HCT116 (cell line): ENCODE data around the gene RAET1E. TPM values are rescaled to one million over a fixed set of nuclear protein-coding genes. Genes with fewer than 3 reads are reported as not detected.

Experiments
- ATAC-seq: fragments of 200-7000 bp; cut with Tn5 transposase; 2 replicates; pipeline ENCODE4 v1.9.1; 2020; ENCODE audit warnings: mild to moderate bottlenecking, moderate library complexity
- BruUV-seq: library from RNA; stranded (reverse); fragments of 400-500 nt; replicated peaks from 2 replicates; lab custom pipeline; 2021; lab: Mats Ljungman, UMichigan
- CTCF ChIA-PET: fragments of 300-600 bp; sonication (Branson Sonifier 250); formaldehyde crosslinking; loops from one replicate; lab custom pipeline; 2021; ENCODE audit warnings: antibody characterized with exemption; lab: Charles Lee
- POLR2A ChIA-PET: fragments of 300-600, 350-600 bp; sonication (Branson Sonifier 250); formaldehyde crosslinking; loops from one replicate; lab custom pipeline; 2021; ENCODE audit warnings: antibody characterized with exemption; lab: Charles Lee
- RAD21 ChIA-PET, 2 experiments: fragments of 300-600 bp; sonication (Branson Sonifier 250); formaldehyde crosslinking; loops; one replicate each; lab custom pipeline; 2023; ENCODE audit warnings: low total read pairs in 2 of 2; ENCODE audit not compliant: uncharacterized antibody in 2 of 2, unreplicated experiment in 2 of 2, low non-redundant PET in 1 of 2; lab: Charles Lee
- DNase-seq: peaks from one replicate; pipeline ENCODE4 v3.0.0-alpha.2; 2010; ENCODE audit warnings: low read depth, low spot score
- H2AFZ ChIP-seq: fragments of 200-600 bp; shearing (Covaris generic), sonication (generic); 2 replicates; pipeline ENCODE4 v1.6.1; 2017; ENCODE audit warnings: low read depth, mixed run types, mixed read lengths, antibody characterized with exemption, low read length; ENCODE audit not compliant: poor library complexity, severe bottlenecking
- H3K27ac ChIP-seq: 2 replicates; pipeline ENCODE4 v1.5.1; 2012; ENCODE audit warnings: low read depth, low read length
- H3K27me3 ChIP-seq: fragments of 200-600 bp; sonication (generic); 2 replicates; pipeline ENCODE4 v1.6.1; 2016; ENCODE audit warnings: mixed run types, low read length, mixed read lengths; ENCODE audit not compliant: insufficient read depth
- H3K36me3 ChIP-seq, 2 experiments: fragments of 200-500 bp in 1 of 2; fragments of 200-600 bp in 1 of 2; sonication (Bioruptor generic) in 1 of 2; sonication (generic) in 1 of 2; 2 replicates each; pipeline versions ENCODE4 v1.5.1 to v1.6.1; 2014 to 2016; ENCODE audit warnings: low read length in 2 of 2, inconsistent platforms in 1 of 2, mixed read lengths in 1 of 2, mixed run types in 1 of 2; ENCODE audit not compliant: insufficient read depth in 2 of 2, control insufficient read depth in 1 of 2
- H3K4me1 ChIP-seq, 2 experiments: fragments of 200-600 bp in 1 of 2; sonication (generic) in 1 of 2; 2 replicates each; pipeline versions ENCODE4 v1.5.1 to v1.6.1; 2012 to 2017; ENCODE audit warnings: low read length in 2 of 2, inconsistent platforms in 1 of 2, mild to moderate bottlenecking in 1 of 2, mixed read lengths in 1 of 2, mixed run types in 1 of 2, moderate library complexity in 1 of 2; ENCODE audit not compliant: insufficient read depth in 2 of 2, control insufficient read depth in 1 of 2
- H3K4me2 ChIP-seq: fragments of 200-600 bp; sonication (generic); 2 replicates; pipeline ENCODE4 v1.6.1; 2017; ENCODE audit warnings: mixed run types, low read length, mixed read lengths
- H3K4me3 ChIP-seq, 2 experiments: fragments of 200-600 bp in 1 of 2; sonication (generic) in 1 of 2; replicated peaks in 1 of 2; 2 replicates each; pipeline ENCODE4 v1.5.1; 2011 to 2016; ENCODE audit warnings: low read length in 2 of 2, control low read depth in 1 of 2, low read depth in 1 of 2, mild to moderate bottlenecking in 1 of 2, mixed read lengths in 1 of 2, mixed run types in 1 of 2
- H3K79me2 ChIP-seq: fragments of 200-600 bp; sonication (generic); 2 replicates; pipeline ENCODE4 v1.6.1; 2017; ENCODE audit warnings: mild to moderate bottlenecking, mixed run types, low read length, moderate library complexity, mixed read lengths; ENCODE audit not compliant: insufficient read depth
- H3K9ac ChIP-seq: fragments of 200-600 bp; sonication (generic); 2 replicates; pipeline ENCODE4 v1.6.1; 2016; ENCODE audit warnings: low read length, mixed read lengths
- H3K9me2 ChIP-seq: fragments of 200-600 bp; sonication (generic), shearing (Covaris generic); 2 replicates; pipeline ENCODE4 v1.6.1; 2017; ENCODE audit warnings: mixed run types, mild to moderate bottlenecking, moderate library complexity; ENCODE audit not compliant: insufficient read depth
- H3K9me3 ChIP-seq, 2 experiments: fragments of 200-500 bp in 1 of 2; fragments of 200-600 bp in 1 of 2; sonication (Bioruptor generic) in 1 of 2; sonication (generic) in 1 of 2; 2 replicates each; pipeline ENCODE4 v1.6.1; 2014 to 2017; ENCODE audit warnings: low read length in 2 of 2, mixed read lengths in 2 of 2, inconsistent platforms in 1 of 2, low read depth in 1 of 2, mild to moderate bottlenecking in 1 of 2, mixed run types in 1 of 2, moderate library complexity in 1 of 2; ENCODE audit not compliant: control insufficient read depth in 1 of 2, insufficient read depth in 1 of 2
- H4K20me1 ChIP-seq: fragments of 200-600 bp; sonication (generic), shearing (Covaris generic); 2 replicates; pipeline ENCODE4 v1.6.1; 2017; ENCODE audit warnings: mixed run types, mild to moderate bottlenecking, moderate library complexity; ENCODE audit not compliant: insufficient read depth
- CBX3 ChIP-seq: IDR thresholded peaks from 2 replicates; pipeline ENCODE4 v1.6.1; 2012; ENCODE audit warnings: low read depth
- EZH2 ChIP-seq: fragments of 200-600 bp; sonication (generic); IDR thresholded peaks from 2 replicates; pipeline ENCODE4 v1.6.1; 2017; ENCODE audit warnings: antibody characterized with exemption, mixed run types
- EZH2phosphoT487 ChIP-seq: fragments of 200-600 bp; IDR thresholded peaks from 2 replicates; pipeline ENCODE4 v1.6.1; 2018; ENCODE audit warnings: antibody characterized with exemption, borderline replicate concordance
- FOSL1 ChIP-seq: IDR thresholded peaks from 2 replicates; pipeline ENCODE4 v1.6.1; 2012; ENCODE audit warnings: low read depth
- POLR2A ChIP-seq: IDR thresholded peaks from 2 replicates; pipeline ENCODE4 v1.7.0; 2011; ENCODE audit warnings: borderline replicate concordance; ENCODE audit not compliant: insufficient read depth, insufficient read length; ENCODE audit errors: extremely low read depth
- RAD21 ChIP-seq: IDR thresholded peaks from 2 replicates; pipeline ENCODE4 v1.6.1; 2012; ENCODE audit warnings: low read depth, mild to moderate bottlenecking
- SIN3A ChIP-seq: IDR thresholded peaks from 2 replicates; pipeline ENCODE4 v1.6.1; 2012; ENCODE audit warnings: low read depth
- SP1 ChIP-seq: IDR thresholded peaks from 2 replicates; pipeline ENCODE4 v1.6.1; 2012; ENCODE audit warnings: low read depth
- SRF ChIP-seq: IDR thresholded peaks from 2 replicates; pipeline ENCODE4 v1.6.1; 2012; ENCODE audit warnings: low read depth
- YY1 ChIP-seq: IDR thresholded peaks from 2 replicates; pipeline ENCODE4 v1.6.1; 2011; ENCODE audit warnings: low read length, low read depth, moderate library complexity, mild to moderate bottlenecking; ENCODE audit not compliant: insufficient replicate concordance; ENCODE audit errors: extremely low read depth
- ZNF274 ChIP-seq: fragments of 200-500 bp; sonication (Bioruptor generic); IDR thresholded peaks from 2 replicates; pipeline ENCODE4 v1.6.1; 2014; ENCODE audit warnings: mild to moderate bottlenecking, low read depth, low read length, inconsistent platforms
- intact Hi-C: fragments of 100-400 bp; cut with micrococcal nuclease; formaldehyde crosslinking; loops from 2 replicates; pipeline ENCODE4 v1.10.0; 2022
- total RNA-seq: library from RNA; stranded (reverse); gene quantifications from one replicate; pipeline ENCODE4 v1.2.1, GENCODE V29; 2021; ENCODE audit not compliant: unreplicated experiment
- TF ChIP-seq, protein P1 (sequence below): IDR thresholded peaks from 2 replicates; pipeline ENCODE4 v1.6.1; 2012
- TF ChIP-seq, protein P2 (sequence below): IDR thresholded peaks from 2 replicates; pipeline ENCODE4 v1.6.1; 2012
- TF ChIP-seq, protein P3 (sequence below): IDR thresholded peaks from 2 replicates; pipeline ENCODE4 v1.6.1; 2011; ENCODE audit warnings: mild to moderate bottlenecking, low read length, moderate library complexity; ENCODE audit not compliant: insufficient replicate concordance; ENCODE audit errors: extremely low read depth
- TF ChIP-seq, protein P4 (sequence below), 3 experiments: fragments of 200-600 bp in 1 of 3; sonication (generic) in 1 of 3; IDR thresholded peaks in 2 of 3; conservative IDR thresholded peaks in 1 of 3; 2 replicates each; pipeline ENCODE4 v1.5.1; 2012 to 2017; ENCODE audit warnings: low read depth in 2 of 3, low read length in 2 of 3, antibody characterized with exemption in 1 of 3, borderline replicate concordance in 1 of 3, control low read depth in 1 of 3, mild to moderate bottlenecking in 1 of 3, mixed read lengths in 1 of 3, mixed run types in 1 of 3, moderate library complexity in 1 of 3; ENCODE audit not compliant: insufficient read depth in 1 of 3

The RAET1E gene
- total RNA-seq, 1 experiment from 2014 or later = 3.9 TPM

DNA sequence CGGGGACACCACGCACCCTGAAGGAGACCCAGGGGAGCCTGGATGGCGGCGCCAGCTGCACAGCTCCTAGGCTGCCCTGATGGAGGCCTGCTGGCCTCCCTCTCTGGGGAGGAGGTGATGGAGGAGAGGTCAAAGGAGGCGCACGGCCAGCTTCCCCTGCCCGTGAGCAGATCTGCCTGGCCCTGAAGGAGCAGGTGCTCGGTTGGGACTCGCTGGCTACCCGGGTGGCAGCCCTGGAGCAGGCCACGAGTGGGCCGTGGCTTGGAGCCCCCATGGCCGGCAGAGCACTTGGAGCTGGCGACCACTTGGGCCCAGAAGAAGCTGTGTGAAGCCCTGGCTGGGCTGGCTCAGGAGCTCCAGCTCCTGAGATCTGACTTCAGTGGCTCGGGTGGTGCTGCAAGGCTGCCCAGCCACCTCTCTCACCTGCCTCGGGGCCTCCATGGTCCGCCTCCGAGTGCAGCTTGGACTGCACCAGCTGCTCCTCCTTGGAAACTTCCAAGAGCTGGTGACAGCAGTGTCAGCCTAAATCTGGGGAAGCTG lies 7.5 kb upstream of the RAET1E start:
- POLR2A ChIA-PET = no interaction called here
- RAD21 ChIA-PET = no interaction called here
- peaks cover 5 to 6% of the 10 kb centered on the region in 2 experiments; a peak in 2 of 4 replicates for H3K9me3 ChIP-seq
- TF ChIP-seq EZH2phosphoT487 = no peak
- TF ChIP-seq, protein P1, sequence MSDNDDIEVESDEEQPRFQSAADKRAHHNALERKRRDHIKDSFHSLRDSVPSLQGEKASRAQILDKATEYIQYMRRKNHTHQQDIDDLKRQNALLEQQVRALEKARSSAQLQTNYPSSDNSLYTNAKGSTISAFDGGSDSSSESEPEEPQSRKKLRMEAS = no peak
- no peak for TF ChIP-seq POLR2A
- TF ChIP-seq, protein P2, sequence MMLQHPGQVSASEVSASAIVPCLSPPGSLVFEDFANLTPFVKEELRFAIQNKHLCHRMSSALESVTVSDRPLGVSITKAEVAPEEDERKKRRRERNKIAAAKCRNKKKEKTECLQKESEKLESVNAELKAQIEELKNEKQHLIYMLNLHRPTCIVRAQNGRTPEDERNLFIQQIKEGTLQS = no peak
- TF ChIP-seq, protein P3, sequence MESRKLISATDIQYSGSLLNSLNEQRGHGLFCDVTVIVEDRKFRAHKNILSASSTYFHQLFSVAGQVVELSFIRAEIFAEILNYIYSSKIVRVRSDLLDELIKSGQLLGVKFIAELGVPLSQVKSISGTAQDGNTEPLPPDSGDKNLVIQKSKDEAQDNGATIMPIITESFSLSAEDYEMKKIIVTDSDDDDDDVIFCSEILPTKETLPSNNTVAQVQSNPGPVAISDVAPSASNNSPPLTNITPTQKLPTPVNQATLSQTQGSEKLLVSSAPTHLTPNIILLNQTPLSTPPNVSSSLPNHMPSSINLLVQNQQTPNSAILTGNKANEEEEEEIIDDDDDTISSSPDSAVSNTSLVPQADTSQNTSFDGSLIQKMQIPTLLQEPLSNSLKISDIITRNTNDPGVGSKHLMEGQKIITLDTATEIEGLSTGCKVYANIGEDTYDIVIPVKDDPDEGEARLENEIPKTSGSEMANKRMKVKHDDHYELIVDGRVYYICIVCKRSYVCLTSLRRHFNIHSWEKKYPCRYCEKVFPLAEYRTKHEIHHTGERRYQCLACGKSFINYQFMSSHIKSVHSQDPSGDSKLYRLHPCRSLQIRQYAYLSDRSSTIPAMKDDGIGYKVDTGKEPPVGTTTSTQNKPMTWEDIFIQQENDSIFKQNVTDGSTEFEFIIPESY = no peak
- TF ChIP-seq SP1 = no peak
- TF ChIP-seq RAD21 = no peak
- no peak for TF ChIP-seq ZNF274
- TF ChIP-seq SRF = no peak
- TF ChIP-seq, protein P4, sequence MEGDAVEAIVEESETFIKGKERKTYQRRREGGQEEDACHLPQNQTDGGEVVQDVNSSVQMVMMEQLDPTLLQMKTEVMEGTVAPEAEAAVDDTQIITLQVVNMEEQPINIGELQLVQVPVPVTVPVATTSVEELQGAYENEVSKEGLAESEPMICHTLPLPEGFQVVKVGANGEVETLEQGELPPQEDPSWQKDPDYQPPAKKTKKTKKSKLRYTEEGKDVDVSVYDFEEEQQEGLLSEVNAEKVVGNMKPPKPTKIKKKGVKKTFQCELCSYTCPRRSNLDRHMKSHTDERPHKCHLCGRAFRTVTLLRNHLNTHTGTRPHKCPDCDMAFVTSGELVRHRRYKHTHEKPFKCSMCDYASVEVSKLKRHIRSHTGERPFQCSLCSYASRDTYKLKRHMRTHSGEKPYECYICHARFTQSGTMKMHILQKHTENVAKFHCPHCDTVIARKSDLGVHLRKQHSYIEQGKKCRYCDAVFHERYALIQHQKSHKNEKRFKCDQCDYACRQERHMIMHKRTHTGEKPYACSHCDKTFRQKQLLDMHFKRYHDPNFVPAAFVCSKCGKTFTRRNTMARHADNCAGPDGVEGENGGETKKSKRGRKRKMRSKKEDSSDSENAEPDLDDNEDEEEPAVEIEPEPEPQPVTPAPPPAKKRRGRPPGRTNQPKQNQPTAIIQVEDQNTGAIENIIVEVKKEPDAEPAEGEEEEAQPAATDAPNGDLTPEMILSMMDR (IDR thresholded peaks at IDR 0.05 in 2 of 3, conservative IDR thresholded peaks at IDR 0.05 in 1 of 3; ENCODE audit: borderline replicate concordance in 1 of 3, insufficient read depth in 1 of 3, low read depth in 2 of 3, low read length in 2 of 3) = no peak
- TF ChIP-seq FOSL1 = no peak
- no peak for TF ChIP-seq SIN3A
- TF ChIP-seq CBX3 = no peak
- TF ChIP-seq EZH2 = no peak
- TF ChIP-seq YY1 = no peak
- TF ChIP-seq, all 23 proteins: peak for 0
- DNase-seq (no peak), ATAC-seq (no peak)
- Histone ChIP-seq H2AFZ (no peak overlapping the region), H3K9me2 (no peaks in the 10 kb centered on the region), H4K20me1 (no peaks in the 10 kb centered on the region), H3K9ac (no peak overlapping the region), H3K27me3 (no peaks in the 10 kb centered on the region), H3K27ac (no peak overlapping the region), H3K4me3 (no peak overlapping the region), H3K79me2 (no peaks in the 10 kb centered on the region), H3K4me2 (no peak overlapping the region), H3K4me1 (no peaks in the 10 kb centered on the region), H3K36me3 (no peaks in the 10 kb centered on the region)
- intact Hi-C loops = no loop called here
- CTCF ChIA-PET = interaction anchor here (1.4 to 1.5 kb wide), 2 partner anchors 10 to 70 kb away, joined by 3 to 6 read pairs; no protein-coding TSS in a partner anchor
- no TSS peak for BruUV-seq
